Bone marrow (tissue), 2 donors: Measurements from ENCODE around the gene FIZ1.

Source experiments
- DNase-seq, 2 donors: peaks; one replicate each; lab custom pipeline; 2025; lab: John Stamatoyannopoulos, UW

Gene FIZ1

GRCh38 chr19:55599468-55599841 lies at the start of gene FIZ1:
Gene FIZ1, minus strand, starts transcription at chr19:55599517. Its CDS starts 1,652 bp downstream, at chr19:55597865.
- DNase-seq, result peak; percentile 97 to 100

DNA sequence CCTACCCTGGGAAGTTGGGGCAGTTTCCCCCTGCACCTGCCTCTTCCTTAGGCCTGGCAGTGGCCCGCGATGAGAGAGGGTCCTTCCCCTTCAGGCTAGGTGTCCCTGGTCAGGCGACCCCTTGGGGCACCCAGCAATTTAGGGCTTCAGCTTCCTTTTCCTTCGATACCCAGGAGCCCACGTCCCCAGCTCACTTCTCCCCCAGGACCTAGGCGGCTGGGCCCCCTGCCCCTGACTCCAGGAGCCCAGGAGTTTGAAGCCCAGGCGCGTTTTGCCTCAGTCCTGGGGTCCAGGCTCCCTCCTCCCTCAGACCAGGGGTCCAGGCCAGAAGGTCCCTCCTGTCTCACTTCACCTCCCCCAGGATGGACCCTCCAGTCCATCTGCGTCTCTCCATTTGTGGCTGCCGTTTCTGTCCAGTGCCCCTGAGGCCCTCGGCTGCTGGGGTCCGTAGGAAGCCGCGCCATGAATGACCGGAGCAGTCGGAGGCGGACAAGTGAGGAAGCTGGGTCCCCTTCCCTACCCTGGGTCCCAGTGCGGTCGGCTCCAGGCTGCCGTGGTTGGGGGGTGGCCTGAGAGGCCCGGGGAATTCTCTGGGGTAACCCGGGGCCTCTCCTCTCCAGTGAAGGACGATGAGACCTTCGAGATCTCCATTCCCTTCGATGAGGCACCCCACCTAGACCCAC lies 49.4 kb upstream of the FIZ1 start:
- peak in 1 of 2 donors; percentile 23 for DNase-seq

GRCh38 chr19:55647732-55648584 lies 48.6 kb upstream of the FIZ1 start, which contains the start of gene CCDC106:
Gene CCDC106, plus strand, starts transcription at chr19:55648212. Its CDS starts 835 bp downstream, at chr19:55649047.
- DNase-seq, result peak in 1 of 2 donors; percentile 64

- DNase-seq, result no peak
Measured at GRCh38 chr19:55646889-55647731, 47.8 kb upstream of the FIZ1 start.

GRCh38 chr19:55645512-55645881 lies 46.2 kb upstream of the FIZ1 start:
- no peak for DNase-seq

GRCh38 chr19:55644842-55645511 lies 45.7 kb upstream of the FIZ1 start:
- DNase-seq, result no peak

GRCh38 chr19:55644191-55644833 lies 45.0 kb upstream of the FIZ1 start:
- DNase-seq, result no peak

GRCh38 chr19:55643887-55644176 lies 44.5 kb upstream of the FIZ1 start:
- DNase-seq, result no peak

- peak; percentile 66 to 68 for DNase-seq
Measured at GRCh38 chr19:55643003-55643886, 43.9 kb upstream of the FIZ1 start, which contains the start of gene ZNF581. Gene ZNF581, plus strand, starts transcription at chr19:55643649. Its CDS starts 923 bp downstream, at chr19:55644572.

DNA sequence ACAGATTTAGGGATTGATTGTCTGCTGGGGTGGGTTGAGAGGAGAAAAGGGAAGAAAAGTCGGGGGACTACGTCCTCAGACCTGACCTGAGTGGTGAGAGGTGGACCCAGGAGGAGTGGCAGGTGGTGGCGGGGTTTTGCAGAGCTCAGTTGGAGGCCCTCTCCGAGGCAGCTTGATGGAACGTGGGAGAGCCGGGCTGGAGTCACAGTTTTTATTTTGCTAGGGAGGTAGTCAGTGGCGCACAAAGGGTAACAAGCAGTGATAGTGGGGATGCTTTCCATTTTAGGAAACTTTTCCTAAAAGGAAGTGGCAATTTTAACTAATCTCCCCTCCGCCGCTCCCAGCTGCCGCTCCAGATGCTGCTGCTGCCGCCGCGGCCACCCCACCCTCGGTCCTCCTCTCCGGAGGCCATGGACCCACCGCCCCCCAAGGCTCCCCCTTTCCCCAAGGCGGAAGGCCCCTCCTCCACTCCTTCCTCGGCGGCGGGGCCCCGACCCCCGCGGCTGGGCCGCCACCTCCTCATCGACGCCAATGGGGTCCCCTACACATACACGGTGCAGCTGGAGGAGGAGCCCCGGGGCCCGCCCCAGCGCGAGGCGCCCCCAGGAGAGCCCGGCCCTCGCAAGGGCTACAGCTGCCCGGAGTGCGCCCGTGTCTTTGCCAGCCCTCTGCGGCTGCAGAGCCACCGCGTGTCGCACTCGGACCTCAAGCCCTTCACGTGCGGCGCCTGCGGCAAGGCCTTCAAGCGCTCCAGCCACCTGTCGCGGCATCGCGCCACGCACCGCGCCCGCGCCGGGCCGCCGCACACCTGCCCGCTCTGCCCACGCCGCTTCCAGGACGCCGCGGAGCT lies 43.1 kb upstream of the FIZ1 start:
- no peak for DNase-seq

- DNase-seq, result peak in 1 of 2 donors; percentile 19
Measured at GRCh38 chr19:55641426-55642152, 42.3 kb upstream of the FIZ1 start.

- DNase-seq, result peak in 1 of 2 donors; percentile 48
Measured at GRCh38 chr19:55640577-55641425, 41.5 kb upstream of the FIZ1 start, which contains the start of gene ZNF580. Gene ZNF580, plus strand, starts transcription at chr19:55641002. Its CDS starts 1,507 bp downstream, at chr19:55642509.

- no peak for DNase-seq
Measured at GRCh38 chr19:55640043-55640576, 40.8 kb upstream of the FIZ1 start.

DNA sequence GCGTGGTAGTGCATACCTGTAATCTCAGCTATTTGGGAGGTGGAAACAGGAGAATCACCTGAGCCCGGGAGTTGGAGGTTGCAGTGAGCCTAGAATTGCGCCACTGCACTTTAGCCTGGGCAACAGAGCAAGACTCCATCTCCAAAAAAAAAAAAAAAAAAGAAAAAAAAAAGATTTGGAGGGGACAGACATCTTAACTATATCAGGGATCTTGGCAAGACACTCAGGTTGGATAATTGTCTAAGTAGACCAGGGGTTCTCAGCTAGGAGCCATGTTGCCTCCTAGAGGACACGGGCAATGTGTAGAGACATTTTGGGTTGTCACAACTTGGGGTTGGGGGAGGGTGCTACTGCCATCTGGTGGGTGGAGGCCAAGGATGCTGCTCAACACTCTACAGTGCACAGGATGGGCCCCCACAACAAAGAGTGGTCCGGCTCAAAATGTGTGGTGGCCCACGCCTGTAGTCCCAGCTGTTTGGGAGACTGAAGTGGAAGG lies 39.6 kb upstream of the FIZ1 start:
- peak in 1 of 2 donors; percentile 33 for DNase-seq

DNA sequence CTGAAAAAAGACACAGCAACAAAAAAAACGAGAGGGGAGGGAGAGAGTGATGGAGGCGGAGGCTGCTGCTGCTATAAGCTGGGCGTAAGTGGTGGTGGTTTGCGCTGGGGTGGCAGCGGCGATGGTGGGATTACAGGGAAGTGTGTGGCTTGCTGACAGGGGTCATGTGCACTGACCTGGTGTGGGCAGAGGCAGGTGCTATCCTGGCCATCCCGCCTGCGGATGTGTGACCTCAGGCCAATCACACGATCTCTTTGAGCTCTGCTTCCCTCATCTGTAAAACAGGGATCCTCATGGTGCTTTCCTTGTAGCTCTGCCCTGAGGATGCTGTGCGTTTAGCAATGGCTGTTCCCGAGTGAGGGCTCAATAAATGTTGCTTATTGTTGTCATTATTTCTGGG lies 38.2 kb upstream of the FIZ1 start:
- DNase-seq, result no peak

- DNase-seq, result no peak
Measured at GRCh38 chr19:55636723-55637122, 37.4 kb upstream of the FIZ1 start.

DNA sequence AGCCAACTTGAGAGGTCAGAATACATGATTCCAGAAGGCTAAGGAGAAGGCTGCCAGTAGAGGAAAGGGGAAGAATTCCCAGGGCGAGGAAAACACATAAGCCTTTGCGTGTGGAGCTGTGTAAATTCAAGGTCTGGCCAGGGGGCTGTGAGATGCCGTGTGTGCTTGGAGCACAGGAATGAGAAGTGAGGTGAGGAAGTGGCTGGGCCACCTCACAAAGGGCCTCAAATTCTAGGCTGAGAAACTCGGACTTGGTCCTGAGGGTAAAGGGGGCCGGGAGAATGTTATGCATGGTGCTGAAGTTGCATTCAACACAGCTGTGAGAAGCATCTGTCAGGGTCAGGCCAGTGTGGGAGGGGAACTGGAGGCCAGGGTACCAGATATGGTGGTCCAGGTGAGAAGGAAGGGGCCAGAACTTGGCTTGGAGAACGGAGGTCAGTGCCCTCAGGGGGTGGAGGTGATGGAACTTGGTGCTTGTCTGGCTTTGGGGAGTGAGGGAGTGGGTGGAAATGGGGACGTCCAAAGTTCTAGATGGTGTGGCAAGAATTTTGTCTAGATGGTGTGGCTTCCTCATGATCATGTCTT lies 36.6 kb upstream of the FIZ1 start:
- no peak for DNase-seq
